ENCODE results near the gene PLCZ1. TPM values are rescaled to one million over a fixed set of nuclear protein-coding genes. Genes with fewer than 3 reads are reported as not detected.
A peak's percentile ranks its signal among the peaks of the same experiment; 100 is the strongest.
"Not testable (repeated sequence)": the region's sequence is repeated elsewhere in the genome, so short reads cannot be mapped to it uniquely, and the experiment has no call there.

PLCZ1 gene
- polyA plus RNA-seq, 10 donors: 0.18 to 0.65 TPM; not detected in 8

DNA sequence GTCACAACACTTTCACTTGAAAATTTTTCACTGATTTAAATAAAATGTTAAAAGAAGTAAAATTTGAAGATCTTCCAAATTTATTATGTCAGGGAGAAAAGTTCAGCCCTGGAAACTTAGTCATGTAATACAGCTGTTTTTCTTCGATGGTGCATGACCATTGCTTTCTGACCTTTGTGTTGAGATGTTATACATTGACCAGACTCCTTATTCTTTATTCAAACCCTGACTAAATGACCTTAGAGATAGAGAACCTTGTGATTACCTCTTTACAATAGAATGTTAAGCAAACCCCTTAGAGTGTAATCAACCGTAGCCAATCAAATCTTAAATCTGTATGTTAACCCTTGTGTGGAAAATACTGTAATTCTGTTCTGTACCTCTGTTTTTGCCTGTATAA, 34.5 kb downstream of the PLCZ1 start:
- no peak for DNase-seq

DNA sequence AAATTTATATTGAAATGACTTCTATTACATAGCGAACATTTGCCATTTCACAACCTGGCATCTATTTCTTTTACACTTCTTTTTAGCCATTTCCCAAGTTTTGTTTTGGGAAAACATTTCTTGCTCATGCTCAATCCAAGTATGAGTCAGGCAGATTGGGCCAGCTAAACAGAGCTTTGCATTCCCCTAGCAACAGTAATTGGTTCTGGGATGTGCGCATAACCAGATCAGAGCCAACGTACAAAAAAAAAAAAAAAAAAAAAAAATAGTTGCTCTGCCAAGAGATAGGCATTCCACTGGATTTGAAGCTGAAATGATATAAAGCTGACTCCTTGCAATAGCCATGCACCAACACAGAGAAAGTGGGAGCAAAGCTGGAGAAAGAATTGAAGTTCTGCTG, 37.5 kb downstream of the PLCZ1 start:
- DNase-seq: peak; percentile 16 to 51 (median 34)

DNA sequence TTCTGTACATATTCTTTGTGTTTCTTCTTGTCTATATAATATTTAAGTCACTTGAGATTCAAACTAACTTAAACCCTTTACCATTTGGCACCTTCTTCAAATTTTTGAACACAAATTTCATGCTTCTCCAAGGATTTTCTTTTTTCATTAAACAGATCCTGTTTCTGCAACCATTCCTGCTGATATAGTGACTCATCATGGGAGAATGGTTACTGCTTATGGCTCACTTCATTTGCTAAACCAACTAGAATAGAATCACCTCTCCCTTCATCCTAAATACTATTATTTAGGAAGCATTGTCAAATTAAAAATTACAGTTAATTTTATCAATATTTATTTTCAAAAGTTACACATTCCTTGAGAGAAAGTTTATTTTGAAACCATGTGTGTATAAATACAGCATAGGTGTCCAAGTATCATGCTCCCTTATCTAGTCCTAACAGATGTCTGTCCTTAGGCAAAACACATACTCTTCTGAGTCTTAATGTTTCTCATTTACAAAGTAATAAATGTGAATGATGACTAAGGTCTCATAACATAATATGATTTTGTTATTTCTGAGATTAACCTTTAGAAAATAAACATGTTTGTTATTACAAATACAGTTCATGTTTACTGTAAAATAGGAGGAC, 40.7 kb downstream of the PLCZ1 start:
- no peak for DNase-seq

DNA sequence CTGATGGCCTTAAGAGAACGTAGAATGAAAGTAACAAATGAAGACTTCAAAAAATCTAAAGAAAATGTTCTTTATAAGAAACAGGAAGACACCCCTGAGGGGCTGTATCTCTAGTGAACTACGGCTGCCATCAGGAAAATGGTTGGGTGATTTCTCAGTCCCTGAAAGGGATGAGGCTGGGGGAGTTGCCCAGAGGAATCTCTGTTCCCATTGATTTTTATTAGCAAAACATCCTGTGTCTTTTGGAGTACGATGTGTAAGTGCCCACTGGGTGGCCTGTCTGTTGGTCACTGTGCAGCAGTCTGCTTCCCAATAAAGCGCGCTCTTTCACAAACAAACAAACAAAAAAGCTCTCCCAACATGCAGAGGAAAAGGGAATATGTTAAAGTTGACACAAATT, 43.8 kb downstream of the PLCZ1 start:
- not testable (repeated sequence) for DNase-seq

DNA sequence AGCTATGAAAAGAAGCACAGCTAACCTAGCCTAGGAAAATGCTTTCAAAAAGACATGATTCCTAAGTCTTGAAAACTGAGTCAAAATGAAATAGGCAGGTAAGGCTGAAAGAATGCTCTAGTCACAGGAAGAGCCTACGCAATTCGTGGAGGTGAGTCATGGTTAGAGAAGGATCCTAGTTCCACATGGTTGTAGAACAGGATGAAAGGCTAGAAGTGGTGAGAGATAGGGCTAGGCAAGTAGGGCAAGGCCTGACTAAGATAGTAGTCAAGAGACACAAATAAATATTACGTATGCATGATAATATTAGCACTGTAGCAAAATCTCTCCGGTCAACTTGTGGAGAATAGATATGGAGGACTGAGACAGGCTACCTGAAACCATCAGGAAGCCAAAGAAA, 47.2 kb downstream of the PLCZ1 start:
- peak in 1 of 3 donors; percentile 52 for DNase-seq

DNA sequence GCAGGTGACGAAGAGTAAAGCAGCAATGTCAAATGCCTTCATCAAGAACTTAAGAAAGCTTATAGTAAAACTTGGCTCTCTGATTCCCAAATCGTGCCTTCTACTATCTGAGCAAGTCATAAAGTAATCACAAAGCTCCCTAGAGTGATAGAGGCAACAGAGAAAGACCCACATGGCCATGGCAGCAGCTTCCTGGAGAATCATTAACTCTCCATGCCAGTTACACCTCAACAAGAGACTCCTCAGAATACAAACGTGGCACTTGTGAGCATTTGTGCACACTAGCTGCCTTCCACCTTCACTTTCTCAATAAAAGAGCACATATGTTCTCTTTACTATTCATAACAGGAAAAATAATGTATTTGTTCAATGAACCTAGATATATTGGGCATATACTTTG, 48.0 kb downstream of the PLCZ1 start:
- DNase-seq: no peak

DNA sequence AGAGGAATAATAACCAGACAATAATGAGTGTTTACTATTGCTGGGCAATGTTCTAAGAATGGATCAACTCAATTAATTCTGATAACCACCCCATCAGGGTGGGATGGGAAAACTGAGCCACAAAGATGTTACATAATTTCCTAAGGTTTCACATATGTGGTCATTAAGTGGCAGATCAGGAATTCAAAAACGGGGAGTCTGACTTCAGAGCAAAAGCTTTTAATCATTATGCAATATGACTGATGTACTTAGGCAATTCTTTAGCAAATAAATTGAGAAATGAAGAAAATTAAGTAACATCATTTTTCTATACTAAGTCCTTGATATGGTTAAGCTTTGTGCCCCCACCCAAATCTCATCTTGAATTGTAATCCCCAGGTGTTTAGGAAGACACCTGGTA, 53.4 kb downstream of the PLCZ1 start:
- no peak for DNase-seq

DNA sequence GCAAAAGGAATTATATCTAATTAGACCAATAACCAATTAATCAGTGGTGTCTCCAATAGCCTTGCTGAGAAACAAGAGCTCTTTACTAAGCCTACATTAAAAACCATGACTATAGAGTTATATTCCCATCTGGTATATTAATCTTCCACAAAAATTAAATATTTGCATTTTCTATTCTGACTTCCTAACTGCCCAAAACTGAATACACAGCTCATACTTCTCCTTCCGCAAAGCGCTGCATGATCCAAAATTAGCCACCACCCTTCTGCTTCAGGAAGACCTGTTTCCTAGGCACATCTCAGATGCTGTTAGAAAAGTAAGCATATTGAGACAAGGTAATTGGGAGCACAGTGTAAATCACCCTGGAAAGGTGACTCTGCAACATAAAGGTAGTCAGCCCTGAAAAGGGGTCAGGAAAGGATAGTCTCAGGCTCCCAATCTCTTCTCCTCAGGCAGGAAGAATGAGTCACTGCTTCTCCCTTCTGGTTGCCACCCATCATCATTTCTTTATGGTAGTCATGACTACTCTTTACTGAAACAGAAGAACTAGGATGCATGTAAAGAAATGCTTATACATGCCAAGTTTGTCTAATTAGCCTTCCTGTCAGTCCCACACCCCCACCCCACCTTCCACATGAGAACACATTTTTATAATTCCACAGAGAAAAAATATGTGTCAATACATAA, 54.3 kb downstream of the PLCZ1 start:
- DNase-seq: peak in 1 of 3 donors; percentile 38

DNA sequence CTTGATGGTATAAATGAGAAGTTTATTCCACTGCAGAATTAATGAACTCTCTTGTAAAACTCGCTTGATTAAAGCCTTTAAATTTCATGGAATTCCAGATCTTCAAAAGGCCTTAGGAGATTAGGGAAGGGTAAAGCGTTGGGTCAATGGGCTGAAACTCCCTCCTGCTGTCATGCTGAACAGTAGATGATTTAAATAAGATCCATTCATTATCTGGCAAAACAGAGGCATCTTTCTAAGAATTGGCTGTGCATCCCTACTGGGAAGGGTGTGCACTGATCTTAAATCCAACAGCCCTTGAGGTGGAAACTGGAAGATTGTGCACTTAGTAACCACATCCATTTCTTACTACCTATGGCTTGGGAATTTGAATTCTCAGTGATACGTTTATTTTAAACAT, 56.0 kb downstream of the PLCZ1 start:
- no peak for DNase-seq

DNA sequence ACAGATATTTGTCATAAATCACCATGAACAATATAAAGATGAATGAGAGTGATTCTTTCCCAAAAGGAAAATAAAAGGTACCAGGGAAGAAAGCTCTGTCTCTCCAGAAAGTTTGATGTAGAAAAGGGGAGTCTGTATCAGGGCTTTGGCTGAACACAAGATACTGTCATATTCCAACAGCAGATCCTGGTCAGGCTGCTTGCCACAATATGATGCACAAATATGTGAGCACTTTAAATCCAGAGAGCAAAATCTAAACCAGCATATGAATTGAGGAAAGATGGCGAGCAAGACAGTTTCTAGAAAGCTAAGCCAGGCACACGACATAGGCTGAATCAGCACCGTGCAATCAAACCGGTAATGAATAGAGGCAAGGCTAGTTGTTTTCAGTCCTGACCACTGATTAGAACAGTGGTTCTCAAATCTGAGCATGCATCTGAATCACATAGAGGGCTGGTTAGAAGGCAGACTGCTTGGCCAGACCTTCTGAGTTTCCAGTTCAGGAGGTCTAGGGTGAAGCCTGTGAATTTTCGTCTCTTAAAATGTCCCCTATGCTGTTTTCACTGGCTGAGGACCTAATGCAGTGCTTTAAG, 60.7 kb downstream of the PLCZ1 start:
- peak in 2 of 3 donors; percentile 34 to 77 for DNase-seq

DNA sequence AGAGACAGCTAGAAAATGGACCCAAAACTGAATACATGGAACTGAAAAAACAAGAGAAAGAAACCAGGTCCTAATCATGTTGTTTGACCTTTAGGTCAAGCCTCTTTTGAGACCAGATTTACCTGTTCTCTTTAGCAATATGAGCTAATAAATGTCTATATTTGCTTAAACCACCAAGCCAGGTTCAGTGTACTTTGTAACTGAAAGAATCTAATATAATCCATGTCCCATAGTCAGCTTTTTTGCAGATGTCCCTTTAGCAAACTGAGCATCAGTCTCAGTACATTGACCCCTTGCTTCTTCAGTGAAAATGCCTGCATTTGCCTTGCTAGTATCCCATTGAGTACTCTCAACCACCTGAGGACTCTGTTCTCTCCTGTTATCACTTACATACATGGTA, 61.7 kb downstream of the PLCZ1 start:
- DNase-seq: no peak

DNA sequence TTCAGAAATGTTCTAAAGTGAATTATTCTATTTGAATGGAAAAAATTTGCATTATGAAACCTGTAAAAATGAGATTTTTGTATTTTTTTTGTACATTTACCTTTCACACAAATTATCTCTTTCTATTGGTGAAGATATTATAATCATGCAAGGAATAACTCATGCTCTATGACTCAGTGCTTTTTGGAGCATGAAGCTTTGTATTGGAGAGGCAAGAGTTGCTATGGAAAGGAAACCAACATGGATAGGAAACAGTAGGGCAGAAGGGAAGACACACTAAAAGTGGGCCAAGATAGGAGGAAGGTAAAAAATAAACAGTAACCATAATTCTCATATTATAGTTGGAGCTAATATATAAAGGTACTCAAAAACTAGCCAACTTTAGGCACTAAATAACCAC, 79.0 kb downstream of the PLCZ1 start:
- no peak for DNase-seq

DNA sequence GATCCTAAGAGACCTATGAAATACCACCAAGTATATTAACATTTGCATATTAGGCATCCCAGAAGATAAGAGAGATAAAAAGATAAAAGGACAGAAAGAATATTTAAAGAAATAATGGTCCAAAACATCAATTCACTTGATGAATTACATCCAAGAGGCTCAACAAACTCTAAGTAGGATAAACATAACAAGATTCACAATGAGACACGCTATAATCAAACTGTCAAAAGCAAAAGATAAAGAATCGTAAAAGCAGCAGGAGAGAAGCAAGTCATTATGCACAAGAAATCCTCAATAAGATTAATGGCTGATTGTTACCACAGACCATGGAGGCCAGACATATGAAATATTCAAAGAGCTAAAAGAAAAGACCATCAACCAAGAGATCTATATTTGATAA, 79.6 kb downstream of the PLCZ1 start:
- DNase-seq: no peak

DNA sequence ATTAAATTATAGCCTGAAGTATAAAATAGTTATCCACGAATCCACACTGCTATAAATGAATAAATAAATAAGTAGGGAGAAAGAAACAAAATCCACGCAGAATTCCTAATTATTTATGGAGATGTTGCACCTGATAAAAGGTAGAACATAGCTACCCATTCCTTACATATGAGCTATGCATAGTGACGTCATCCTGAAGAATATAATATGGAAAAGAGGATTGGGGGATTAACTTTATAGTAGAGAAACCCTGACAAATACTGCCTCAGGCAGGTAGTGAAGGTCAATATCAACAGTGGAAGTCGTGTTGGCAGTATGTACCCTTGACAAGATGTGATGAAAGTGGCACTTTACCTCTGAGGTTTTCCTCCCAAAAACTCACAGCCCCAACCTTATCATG, 82.5 kb downstream of the PLCZ1 start:
- DNase-seq: no peak

DNA sequence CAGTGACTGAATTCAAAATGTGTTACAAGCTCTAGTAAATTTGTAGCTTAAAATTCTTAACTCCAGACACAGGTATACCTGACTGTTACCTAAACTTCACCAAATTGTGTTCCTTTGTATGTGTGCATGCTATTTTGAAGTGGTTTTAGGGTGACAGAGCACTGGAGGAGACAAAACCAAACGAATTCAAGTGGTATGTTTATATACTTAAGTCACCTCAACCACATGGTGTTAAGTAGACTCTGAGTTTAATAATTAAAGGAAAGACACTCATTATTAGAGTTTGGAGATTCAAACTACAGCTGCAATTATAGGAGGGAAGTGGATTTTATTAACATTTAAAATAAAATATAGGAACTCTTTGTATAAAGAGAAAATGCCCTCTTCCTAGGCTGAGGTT, 84.3 kb downstream of the PLCZ1 start:
- no peak for DNase-seq

DNA sequence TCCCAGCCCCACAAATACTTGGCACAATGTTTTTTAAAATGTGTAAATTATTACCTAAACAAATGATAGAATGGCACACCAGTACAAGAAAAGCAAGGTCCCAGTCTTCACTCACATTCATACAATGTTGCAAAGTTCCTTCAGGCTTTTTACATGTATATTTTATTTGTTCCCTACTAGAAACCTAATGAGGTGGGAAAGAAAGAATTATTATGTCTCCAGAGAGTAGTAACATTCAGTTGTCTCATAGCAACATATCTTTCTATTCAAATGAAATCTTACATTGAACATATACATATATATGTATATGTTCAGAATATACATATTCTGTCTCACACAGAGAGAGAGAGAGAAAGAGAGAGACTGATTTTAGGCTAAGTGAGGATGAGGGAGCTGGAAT, 85.2 kb downstream of the PLCZ1 start:
- no peak for DNase-seq

DNA sequence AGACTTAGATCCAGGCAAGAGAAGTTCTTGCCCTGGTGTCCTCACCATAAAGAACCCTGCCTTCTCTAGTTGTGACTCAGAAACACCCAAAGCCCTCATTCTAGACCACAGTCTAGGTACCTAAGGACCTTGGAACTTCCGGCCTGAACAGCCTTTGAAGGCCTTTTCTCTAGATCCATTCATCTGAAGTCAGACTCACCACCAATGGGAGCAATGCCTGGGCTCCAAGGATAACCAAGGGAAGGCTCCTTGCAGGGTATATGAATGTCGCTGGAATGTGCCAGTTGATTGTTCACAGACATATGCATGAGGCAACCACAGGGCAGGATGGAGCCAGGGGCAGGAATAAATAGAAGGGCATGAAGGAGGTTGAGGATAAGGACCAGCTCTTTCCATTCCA, 86.3 kb downstream of the PLCZ1 start:
- DNase-seq: no peak

DNA sequence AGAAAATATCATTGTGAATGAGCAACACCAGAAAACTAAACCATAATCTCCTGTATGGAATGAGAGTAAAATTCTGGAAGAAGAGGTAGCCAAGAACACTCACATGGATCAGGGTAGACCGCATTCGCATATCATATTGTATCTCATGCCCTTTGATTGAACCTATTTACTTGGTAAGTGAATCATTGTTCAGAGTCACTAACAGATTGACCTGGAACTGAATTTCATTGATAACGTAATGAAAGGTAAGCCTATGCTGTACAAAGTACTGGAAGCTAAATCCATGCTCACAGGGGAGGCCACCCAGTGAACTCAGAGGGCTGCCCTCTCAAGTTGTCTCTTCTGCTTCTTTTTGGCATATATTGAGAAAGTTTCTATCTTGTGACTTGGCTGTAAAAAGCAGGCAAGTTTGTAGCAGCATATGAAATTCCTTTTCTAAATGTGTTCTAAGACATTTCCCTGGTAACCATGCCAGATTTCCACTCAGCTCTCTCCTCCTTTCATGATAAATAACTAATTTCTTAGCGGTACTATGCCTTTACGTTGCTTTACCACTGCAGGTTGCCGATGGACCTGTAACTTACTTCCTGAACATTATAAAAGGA, 91.4 kb downstream of the PLCZ1 start:
- DNase-seq: peak in 2 of 3 donors; percentile 23 to 56

DNA sequence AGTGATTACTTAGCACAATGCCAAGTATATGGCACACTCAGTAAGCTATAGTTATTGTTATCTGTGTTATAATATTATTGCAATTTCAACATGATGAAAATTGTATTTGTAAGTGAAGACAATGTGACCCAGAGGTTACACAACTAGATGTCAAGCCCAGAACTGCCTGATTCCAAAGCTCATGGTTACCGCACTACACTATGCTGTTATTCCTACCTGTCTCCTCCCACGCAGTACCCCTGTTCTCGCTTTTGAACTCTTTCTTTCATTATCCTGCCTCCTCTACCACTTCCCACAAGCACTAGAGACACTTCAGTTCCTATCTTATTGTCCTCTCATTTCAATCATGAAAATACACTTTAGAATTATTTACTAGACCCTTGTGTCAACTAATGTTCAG, 93.2 kb downstream of the PLCZ1 start:
- DNase-seq: no peak

DNA sequence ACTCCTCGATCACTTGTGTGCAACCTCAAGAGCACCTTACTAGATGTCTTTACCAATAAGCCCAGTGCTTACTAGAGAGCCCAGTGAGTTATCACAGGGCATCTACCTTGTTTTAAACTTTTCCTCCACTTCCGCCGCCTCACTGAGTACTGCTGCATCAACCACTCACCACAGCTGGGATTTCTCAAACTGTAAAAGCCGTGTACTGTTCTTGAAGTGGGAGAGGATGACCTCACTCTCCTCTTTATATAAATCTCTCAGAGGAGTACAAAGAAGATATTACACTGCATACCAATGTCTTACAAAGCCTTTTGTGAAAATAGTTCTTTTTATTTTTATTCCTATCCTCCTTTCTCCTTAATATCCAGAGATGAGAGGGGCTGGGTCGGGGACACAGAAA, 94.1 kb downstream of the PLCZ1 start:
- peak; percentile 22 to 76 (median 52) for DNase-seq

DNA sequence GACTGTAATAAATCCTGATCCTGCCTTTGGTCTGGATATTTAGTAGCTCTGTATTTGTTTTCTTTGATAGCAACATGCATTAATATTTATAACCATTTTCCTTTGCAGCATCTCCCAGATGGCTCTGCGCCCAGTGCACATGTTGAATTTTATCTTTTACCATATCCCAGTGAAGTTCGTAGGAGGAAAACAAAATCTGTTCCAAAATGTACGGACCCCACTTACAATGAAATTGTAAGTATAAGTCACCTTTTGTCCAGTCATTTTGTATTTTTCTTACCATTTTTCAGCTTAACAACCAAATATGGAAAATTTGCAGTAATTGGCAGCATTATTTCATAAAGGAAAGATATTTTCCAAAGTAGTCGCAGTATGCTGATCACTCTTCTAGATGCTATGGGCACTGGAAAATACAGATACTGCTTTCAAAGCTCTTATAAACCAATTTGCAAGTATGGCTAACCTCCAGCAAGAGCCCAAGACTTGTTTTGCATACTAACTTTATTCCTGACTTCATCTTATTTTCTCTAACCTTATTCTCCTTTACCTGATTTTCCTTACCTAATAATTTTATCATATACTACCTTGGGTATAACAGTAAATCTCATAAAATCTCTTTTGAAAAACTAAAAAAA, 97.4 kb downstream of the PLCZ1 start:
- DNase-seq: peak in 2 of 3 donors; percentile 56 to 76

DNA sequence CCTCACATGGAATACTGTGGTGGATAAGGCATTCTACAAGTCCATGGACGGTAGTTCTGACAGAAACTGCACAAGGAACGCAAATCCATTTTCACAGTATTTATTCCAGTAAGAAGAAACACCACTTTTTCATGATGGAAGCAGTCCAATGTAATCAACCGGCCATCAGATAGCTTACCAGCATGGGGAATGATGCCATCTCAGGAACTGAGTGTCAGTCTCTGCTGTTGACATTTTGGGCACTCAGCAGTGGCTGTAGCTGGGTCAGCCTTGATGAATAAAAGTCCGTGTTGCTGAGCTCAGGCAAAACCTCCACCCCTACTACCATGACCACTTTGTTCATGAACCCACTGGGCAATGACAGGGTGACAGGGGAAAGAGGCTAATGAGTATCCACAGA, 103.4 kb downstream of the PLCZ1 start:
- no peak for DNase-seq

All from muscle of back (tissue), 11 donors.